ENCODE results near the gene PFKFB3. TPM values are rescaled to one million over a fixed set of nuclear protein-coding genes. Genes with fewer than 3 reads are reported as not detected.
A peak's percentile ranks its signal among the peaks of the same experiment; 100 is the strongest.

Gene PFKFB3
- total RNA-seq (15.4 and 21.6 TPM in 2 replicates), polyA plus RNA-seq (26.2 and 35.2 TPM in 2 replicates)

- H4K20me1 ChIP-seq (ENCODE audit: insufficient read depth, poor library complexity, severe bottlenecking), result peaks cover 16% of the 10 kb centered on the region
Observed at GRCh38 chr10:6202684-6203330, at the start of gene PFKFB3. PFKFB3 (plus strand) TSS chr10:6202932; CDS start chr10:6203261, 329 bp downstream.

GRCh38 chr10:6153845-6154244, 48.9 kb upstream of the PFKFB3 start:
- DNase-seq (ENCODE audit: low spot score), result no peak
- Histone ChIP-seq H3K27ac (no peak overlapping the region), H3K4me1 (ENCODE audit: insufficient read depth) (no peaks in the 10 kb centered on the region), H3K36me3 (replicated peaks; ENCODE audit: insufficient read depth, low read depth) (no peaks in the 10 kb centered on the region), H4K20me1 (ENCODE audit: insufficient read depth, poor library complexity, severe bottlenecking) (no peaks in the 10 kb centered on the region), H3K4me2 (no peak overlapping the region), H3K9me3 (ENCODE audit: low read depth) (no peaks in the 10 kb centered on the region), H2AFZ (no peak overlapping the region), H3K4me3 (no peak overlapping the region), H3K79me2 (no peaks in the 10 kb centered on the region), H3K27me3 (no peaks in the 10 kb centered on the region), H3K9me2 (replicated peaks; ENCODE audit: insufficient read depth) (no peaks in the 10 kb centered on the region)
- 85% methylated on average over 7 of the region's 7 CpGs for WGBS (ENCODE audit: low lambda C conversion rate, missing lambda C conversion rate)
- TF ChIP-seq EZH2phosphoT487 (IDR thresholded peaks at IDR 0.05; ENCODE audit: low read depth, severe bottlenecking, unreplicated experiment) (no peak), CTCF (IDR thresholded peaks at IDR 0.05; ENCODE audit: poor library complexity) (no peak), EZH2 (IDR thresholded peaks at IDR 0.05; ENCODE audit: borderline replicate concordance) (no peak)

More at GRCh38 chr10:6202684-6203330, at the start of gene PFKFB3:
- TF ChIP-seq EZH2phosphoT487 (IDR thresholded peaks at IDR 0.05; ENCODE audit: low read depth, severe bottlenecking, unreplicated experiment), result no peak
- peak; percentile 92 for TF ChIP-seq CTCF (IDR thresholded peaks at IDR 0.05; ENCODE audit: poor library complexity)
- Histone ChIP-seq H3K27me3 (peaks cover 5% of the 10 kb centered on the region), H3K4me2 (peak within 1 kb of the TSS; percentile 99), H3K4me3 (peak within 1 kb of the TSS; percentile 77), H2AFZ (peak within 1 kb of the TSS; percentile 65), H3K79me2 (peaks cover 30% of the 10 kb centered on the region), H3K36me3 (replicated peaks; ENCODE audit: insufficient read depth, low read depth) (no peaks in the 10 kb centered on the region), H3K4me1 (ENCODE audit: insufficient read depth) (peaks cover 20% of the 10 kb centered on the region), H3K27ac (peak within 1 kb of the TSS; percentile 93), H3K9me3 (ENCODE audit: low read depth) (no peaks in the 10 kb centered on the region), H3K9me2 (replicated peaks; ENCODE audit: insufficient read depth) (no peaks in the 10 kb centered on the region)
- WGBS (ENCODE audit: low lambda C conversion rate, missing lambda C conversion rate), result under 1% methylated on average over 73 of the region's 75 CpGs
- DNase-seq (ENCODE audit: low spot score), result peak; percentile 98

- no peak for TF ChIP-seq EZH2 (IDR thresholded peaks at IDR 0.05; ENCODE audit: borderline replicate concordance)
- no peak for TF ChIP-seq CTCF (IDR thresholded peaks at IDR 0.05; ENCODE audit: poor library complexity)
- no peak overlapping the region for H3K4me2 ChIP-seq
- no peaks in the 10 kb centered on the region for H3K9me3 ChIP-seq (ENCODE audit: low read depth)
- no peak for DNase-seq (ENCODE audit: low spot score)
- H3K9me2 ChIP-seq (replicated peaks; ENCODE audit: insufficient read depth), result no peaks in the 10 kb centered on the region
- WGBS (ENCODE audit: low lambda C conversion rate, missing lambda C conversion rate), result 95% methylated on average over 13 of the region's 14 CpGs
- H3K4me1 ChIP-seq (ENCODE audit: insufficient read depth), result no peaks in the 10 kb centered on the region
- H3K4me3 ChIP-seq, result no peak overlapping the region
- H3K79me2 ChIP-seq, result no peaks in the 10 kb centered on the region
- no peak overlapping the region for H2AFZ ChIP-seq
- H4K20me1 ChIP-seq (ENCODE audit: insufficient read depth, poor library complexity, severe bottlenecking), result no peaks in the 10 kb centered on the region
- no peaks in the 10 kb centered on the region for H3K27me3 ChIP-seq
- H3K36me3 ChIP-seq (replicated peaks; ENCODE audit: insufficient read depth, low read depth), result no peaks in the 10 kb centered on the region
- no peak overlapping the region for H3K27ac ChIP-seq
Observed at GRCh38 chr10:6154566-6154965, 48.2 kb upstream of the PFKFB3 start.
